SK-N-SH treated with all-trans-retinoic acid at 6 μM for 48 hours (cell line): ENCODE results near the gene DHRS3.

ENCODE experiments used
- CREB5 ChIP-seq: fragments of 250-450 bp; sonication (Bioruptor Pico); IDR thresholded peaks from 2 replicates; pipeline ENCODE4 v1.5.1; 2020; ENCODE audit warnings: low read depth, mild to moderate bottlenecking, moderate library complexity
- CSDC2 ChIP-seq: fragments of 250-450 bp; sonication (Bioruptor Pico); IDR thresholded peaks from 2 replicates; pipeline ENCODE4 v1.5.0; 2020; ENCODE audit warnings: mild to moderate bottlenecking, moderate library complexity
- GLIS3 ChIP-seq: fragments of 250-450 bp; sonication (Bioruptor Pico); IDR thresholded peaks from 2 replicates; pipeline ENCODE4 v1.5.0; 2020; ENCODE audit warnings: mild to moderate bottlenecking, moderate library complexity
- ISL1 ChIP-seq: fragments of 250-450 bp; sonication (Bioruptor Pico); IDR thresholded peaks from 2 replicates; pipeline ENCODE4 v2.1.2; 2022; ENCODE audit warnings: mild to moderate bottlenecking, moderate library complexity
- PATZ1 ChIP-seq: fragments of 250-450 bp; sonication (Bioruptor Pico); IDR thresholded peaks from 2 replicates; pipeline ENCODE4 v1.8.0; 2020; ENCODE audit warnings: mild to moderate bottlenecking, moderate library complexity, borderline replicate concordance
- POU6F1 ChIP-seq: fragments of 250-450 bp; sonication (Bioruptor Pico); IDR thresholded peaks from 2 replicates; pipeline ENCODE4 v1.8.0; 2021; ENCODE audit warnings: low read depth, mild to moderate bottlenecking, moderate library complexity, borderline replicate concordance
- TOX ChIP-seq: fragments of 250-450 bp; sonication (Bioruptor Pico); IDR thresholded peaks from 2 replicates; pipeline ENCODE4 v1.8.0; 2021; ENCODE audit warnings: mild to moderate bottlenecking, moderate library complexity, borderline replicate concordance
- TSHZ2 ChIP-seq: fragments of 250-450 bp; sonication (Bioruptor Pico); IDR thresholded peaks from 2 replicates; pipeline ENCODE4 v1.5.0; 2020; ENCODE audit warnings: mild to moderate bottlenecking, moderate library complexity
- ZC3H10 ChIP-seq: fragments of 250-450 bp; sonication (Bioruptor Pico); IDR thresholded peaks from 2 replicates; pipeline ENCODE4 v1.5.1; 2021; ENCODE audit warnings: mild to moderate bottlenecking, moderate library complexity
- ZFP3 ChIP-seq: fragments of 250-450 bp; sonication (Bioruptor Pico); IDR thresholded peaks from 2 replicates; pipeline ENCODE4 v1.5.0; 2020; ENCODE audit warnings: mild to moderate bottlenecking, moderate library complexity
- ZNF565 ChIP-seq: fragments of 450-650 bp; formaldehyde crosslinking; conservative IDR thresholded peaks from 2 replicates; pipeline ENCODE4 v1.5.0; 2020; ENCODE audit warnings: low read depth, mild to moderate bottlenecking, moderate library complexity
- ZNF70 ChIP-seq: fragments of 450-650 bp; formaldehyde crosslinking; IDR thresholded peaks from 2 replicates; pipeline ENCODE4 v1.5.0; 2020; ENCODE audit warnings: mild to moderate bottlenecking, moderate library complexity

- TF ChIP-seq TOX (no peak), CSDC2 (CRISPR knock-in tag) (no peak), CREB5 (CRISPR knock-in tag) (no peak), ZC3H10 (no peak), ZNF565 (CRISPR knock-in tag) (no peak), GLIS3 (no peak), ISL1 (0 out of 2 replicates have a peak, but pooled peaks have one; percentile 4), ZNF70 (no peak), ZFP3 (CRISPR knock-in tag) (no peak), PATZ1 (CRISPR knock-in tag) (no peak), POU6F1 (CRISPR knock-in tag) (no peak), TSHZ2 (CRISPR knock-in tag) (no peak)
Observed at GRCh38 chr1:12615159-12615864, 2.7 kb downstream of the DHRS3 start.
